GM20000 (cell line): ENCODE data around the gene TMEM54.

Source experiments
- DNase-seq: peaks from one replicate; pipeline ENCODE4 v3.0.0; 2012; ENCODE audit warnings: low spot score
- TF ChIP-seq, protein P1 (sequence below): IDR thresholded peaks from 2 replicates; pipeline ENCODE4 v1.5.1; 2012; ENCODE audit warnings: mild to moderate bottlenecking, control low read depth; ENCODE audit errors: extremely low read depth, missing control alignments

The TMEM54 gene

DNA sequence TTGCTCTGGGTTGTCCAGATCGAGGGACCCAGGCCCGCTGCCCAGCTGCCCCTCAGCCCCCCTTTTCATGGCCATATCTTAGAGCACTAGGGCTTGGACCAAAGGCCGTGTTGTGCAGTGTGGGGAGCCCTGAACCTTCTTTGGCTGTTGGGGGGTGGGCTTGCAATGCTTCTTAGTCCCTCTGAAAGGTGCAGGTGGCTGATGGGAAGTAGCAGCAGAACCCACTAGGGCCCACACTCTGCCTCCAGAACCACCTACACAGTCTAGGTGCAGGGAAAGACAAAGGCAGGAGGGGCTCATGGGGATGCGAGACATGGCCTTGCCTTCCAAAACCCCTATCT, 17.2 kb downstream of the TMEM54 start:
- no peak for DNase-seq
- TF ChIP-seq, protein P1, sequence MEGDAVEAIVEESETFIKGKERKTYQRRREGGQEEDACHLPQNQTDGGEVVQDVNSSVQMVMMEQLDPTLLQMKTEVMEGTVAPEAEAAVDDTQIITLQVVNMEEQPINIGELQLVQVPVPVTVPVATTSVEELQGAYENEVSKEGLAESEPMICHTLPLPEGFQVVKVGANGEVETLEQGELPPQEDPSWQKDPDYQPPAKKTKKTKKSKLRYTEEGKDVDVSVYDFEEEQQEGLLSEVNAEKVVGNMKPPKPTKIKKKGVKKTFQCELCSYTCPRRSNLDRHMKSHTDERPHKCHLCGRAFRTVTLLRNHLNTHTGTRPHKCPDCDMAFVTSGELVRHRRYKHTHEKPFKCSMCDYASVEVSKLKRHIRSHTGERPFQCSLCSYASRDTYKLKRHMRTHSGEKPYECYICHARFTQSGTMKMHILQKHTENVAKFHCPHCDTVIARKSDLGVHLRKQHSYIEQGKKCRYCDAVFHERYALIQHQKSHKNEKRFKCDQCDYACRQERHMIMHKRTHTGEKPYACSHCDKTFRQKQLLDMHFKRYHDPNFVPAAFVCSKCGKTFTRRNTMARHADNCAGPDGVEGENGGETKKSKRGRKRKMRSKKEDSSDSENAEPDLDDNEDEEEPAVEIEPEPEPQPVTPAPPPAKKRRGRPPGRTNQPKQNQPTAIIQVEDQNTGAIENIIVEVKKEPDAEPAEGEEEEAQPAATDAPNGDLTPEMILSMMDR: no peak

DNA sequence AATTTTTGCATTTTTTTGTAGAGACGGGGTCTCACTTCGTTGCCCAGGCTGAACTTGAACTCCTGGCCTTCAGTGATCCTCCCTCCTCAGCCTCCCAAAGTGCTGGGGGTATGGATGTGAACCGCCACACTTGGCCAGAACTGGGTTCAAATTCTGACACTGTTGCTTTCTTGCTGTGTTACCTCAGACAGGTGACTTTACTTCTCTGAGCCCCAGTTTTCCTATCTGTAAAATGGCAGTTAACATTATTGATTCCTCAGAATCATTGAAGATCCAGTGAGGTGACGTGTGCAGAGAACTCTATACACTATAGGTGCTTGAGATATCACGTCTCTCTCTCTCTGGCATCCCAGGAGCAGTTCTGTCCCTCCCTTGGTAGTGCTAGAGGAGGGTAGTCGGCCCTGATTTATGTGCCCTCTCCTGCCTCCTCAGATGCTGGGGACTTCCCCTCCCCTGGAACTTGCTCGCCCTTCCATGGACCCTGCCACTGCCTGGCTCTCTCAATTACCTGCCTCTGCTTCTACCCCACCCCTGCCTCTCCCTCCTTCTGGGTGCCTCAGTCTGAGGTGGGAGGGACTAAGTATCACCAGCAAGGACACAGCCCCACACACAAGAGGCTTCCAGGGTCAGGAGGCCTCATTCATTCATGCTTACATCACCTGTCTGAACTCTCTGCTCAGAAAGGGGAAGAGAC, 17.7 kb downstream of the TMEM54 start:
- TF ChIP-seq, protein P1: no peak
- no peak for DNase-seq

DNA sequence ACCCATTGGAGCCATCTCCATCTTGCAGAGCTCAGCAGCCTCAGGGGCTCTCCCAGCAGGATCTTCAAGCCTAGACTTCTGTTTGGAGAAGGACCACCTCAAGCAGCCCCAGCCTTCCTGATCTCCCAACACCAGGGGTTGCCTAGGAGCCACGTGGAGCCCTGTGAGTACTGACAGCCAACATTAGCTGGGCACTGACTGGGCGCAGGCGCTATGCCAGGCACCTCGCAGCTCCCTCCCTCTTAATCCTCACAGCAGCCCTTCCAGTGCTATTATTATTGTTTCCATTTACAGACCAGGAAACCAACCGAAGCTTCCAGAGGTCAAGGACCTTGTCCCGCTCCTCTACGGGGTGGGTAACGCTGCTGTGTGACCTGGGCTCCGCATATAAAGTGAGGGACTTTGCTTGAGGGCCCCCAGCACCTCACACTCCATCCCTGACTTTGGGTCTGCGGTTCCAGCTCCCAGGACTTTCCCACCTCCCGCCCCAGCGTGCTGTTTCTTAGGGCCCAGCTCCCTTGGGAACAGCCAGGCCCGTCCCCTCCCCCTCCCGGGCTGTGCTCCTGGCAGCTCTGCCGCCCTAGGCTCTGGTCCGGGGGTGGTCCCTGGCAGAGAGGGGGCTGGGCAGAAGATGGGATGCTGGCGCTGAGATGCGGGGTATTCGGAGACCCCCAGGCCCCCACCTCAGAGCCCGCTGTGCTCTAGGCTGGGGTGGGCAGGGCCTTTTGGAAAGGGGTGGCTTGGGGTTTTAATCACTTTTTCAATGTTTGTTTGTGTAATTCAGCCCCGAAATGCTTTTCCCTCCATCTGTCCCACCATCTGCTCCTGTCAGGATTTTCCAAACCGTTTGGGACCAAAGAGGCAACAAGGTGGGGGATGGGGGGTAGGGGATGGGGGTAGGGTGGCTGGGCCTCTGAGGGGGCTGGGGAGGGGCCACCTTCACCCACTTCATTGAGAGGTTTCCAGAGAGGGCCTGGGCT, 19.0 kb downstream of the TMEM54 start:
- TF ChIP-seq, protein P1: no peak
- DNase-seq: no peak

DNA sequence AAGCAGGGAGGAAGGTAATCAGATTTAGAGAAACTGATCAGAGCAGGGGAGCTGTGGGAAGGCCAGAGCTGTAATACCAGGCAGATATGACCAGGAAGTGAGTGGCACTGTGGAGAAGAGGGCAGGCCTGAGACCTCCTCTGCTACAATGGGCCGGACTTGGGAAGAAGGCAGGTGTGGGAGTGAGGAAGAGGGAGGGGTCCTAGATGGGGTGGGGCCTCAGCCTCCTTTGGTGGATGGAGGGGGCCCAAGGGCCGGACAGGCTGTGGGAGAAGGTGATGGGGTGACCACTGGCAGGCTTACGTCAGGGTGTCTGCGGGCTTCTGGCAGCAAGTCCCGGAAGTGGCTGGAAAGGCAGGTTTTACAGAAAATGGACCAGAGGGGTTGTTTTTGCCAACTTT, 19.9 kb downstream of the TMEM54 start:
- TF ChIP-seq, protein P1: no peak
- DNase-seq: no peak

DNA sequence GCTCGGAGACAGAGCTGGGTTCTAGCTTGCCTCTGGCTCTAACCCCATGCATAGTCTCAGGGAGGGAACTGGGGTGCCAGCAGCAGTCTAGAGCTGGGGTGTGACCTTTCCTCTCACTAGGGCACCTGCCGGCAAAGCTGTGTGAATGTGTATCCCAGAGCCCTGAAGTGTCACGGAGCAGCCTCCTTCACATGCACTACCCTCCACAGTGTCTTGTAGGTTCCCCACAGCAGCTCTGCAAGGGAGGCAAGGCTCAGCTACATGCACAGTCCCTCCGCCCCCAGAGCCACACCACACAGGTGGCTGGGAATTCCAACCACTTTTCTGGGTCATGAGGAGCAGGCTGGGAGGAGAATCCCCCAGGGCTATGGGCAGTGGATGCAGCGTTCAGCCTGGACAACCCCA, 22.6 kb downstream of the TMEM54 start:
- TF ChIP-seq, protein P1: no peak
- DNase-seq: no peak

DNA sequence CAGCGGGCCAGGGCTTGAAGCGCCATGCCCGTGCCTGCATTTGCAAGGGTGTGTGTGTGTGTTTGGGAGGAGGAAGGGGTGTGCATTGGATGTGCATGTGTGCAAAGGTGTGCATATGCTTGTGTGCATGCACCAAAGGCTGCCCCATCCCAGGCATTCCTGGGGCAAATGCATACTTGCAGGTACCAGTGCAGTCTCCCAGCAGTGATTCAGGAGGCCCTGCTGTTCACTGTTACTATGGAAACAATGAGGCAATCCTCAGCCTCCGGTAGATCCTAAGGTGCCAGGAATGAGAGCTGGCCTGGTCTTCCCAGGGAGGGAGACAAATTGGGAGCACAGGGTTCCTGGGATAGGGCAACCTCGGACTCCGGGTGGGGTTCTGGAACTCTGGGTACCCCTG, 23.0 kb downstream of the TMEM54 start:
- DNase-seq: no peak
- TF ChIP-seq, protein P1: no peak
